ENCODE data around the gene CEP164.
A peak's percentile ranks its signal among the peaks of the same experiment; 100 is the strongest.

CEP164 gene

GRCh38 chr11:117305145-117305544 is 22.5 kb upstream of the CEP164 start:
- Histone ChIP-seq H3K4me1 (ENCODE audit: control insufficient read depth, insufficient read depth, low read length) (no peaks in the 10 kb centered on the region), H3K36me3 (ENCODE audit: control insufficient read depth in 2 of 2, insufficient read depth in 1 of 2, low read length in 2 of 2) (no peaks in the 10 kb centered on the region), H3K9me3 (ENCODE audit: control insufficient read depth, insufficient read depth, low read depth, low read length) (no peaks in the 10 kb centered on the region), H3K27ac (ENCODE audit: extremely low read depth, low read depth, low read length) (no peak overlapping the region), H3K4me3 (ENCODE audit: low read depth, low read length) (no peak overlapping the region)
- TF ChIP-seq EGR2 (tag by site-specific recombination; IDR thresholded peaks at IDR 0.05; ENCODE audit: low read depth) (no peak), ZNF521 (tag by site-specific recombination; IDR thresholded peaks at IDR 0.05) (no peak), SP7 (tag by site-specific recombination; IDR thresholded peaks at IDR 0.05) (no peak), ATF2 (tag by site-specific recombination; IDR thresholded peaks at IDR 0.05; ENCODE audit: low read depth) (no peak), MYNN (tag by site-specific recombination; IDR thresholded peaks at IDR 0.05; ENCODE audit: borderline replicate concordance) (no peak), ZNF26 (tag by site-specific recombination; IDR thresholded peaks at IDR 0.05) (no peak), ZNF335 (tag by site-specific recombination; conservative IDR thresholded peaks at IDR 0.05) (no peak), ZNF449 (tag by site-specific recombination; IDR thresholded peaks at IDR 0.05) (no peak), SALL2 (tag by site-specific recombination; IDR thresholded peaks at IDR 0.05; ENCODE audit: borderline replicate concordance) (no peak), ZNF830 (tag by site-specific recombination; IDR thresholded peaks at IDR 0.05; ENCODE audit: low read depth) (no peak), ZNF514 (tag by site-specific recombination; IDR thresholded peaks at IDR 0.05) (no peak), ZNF555 (tag by site-specific recombination; conservative IDR thresholded peaks at IDR 0.05) (no peak), ZNF37A (tag by site-specific recombination; IDR thresholded peaks at IDR 0.05) (no peak)
- ChIA-PET POLR2A (interaction anchor here (0.7 kb wide), 1 partner anchor 15 kb away, joined by 4 read pairs; no protein-coding TSS in a partner anchor), CTCF (no interaction called here)

GRCh38 chr11:117309310-117309709 is 18.3 kb upstream of the CEP164 start:
- Histone ChIP-seq H3K27ac (ENCODE audit: extremely low read depth, low read depth, low read length) (no peak overlapping the region), H3K36me3 (ENCODE audit: control insufficient read depth in 2 of 2, insufficient read depth in 1 of 2, low read length in 2 of 2) (peaks cover 0 to 6% of the 10 kb centered on the region in 2 experiments; a peak in 1 of 3 replicates), H3K4me3 (ENCODE audit: low read depth, low read length) (no peak overlapping the region), H3K4me1 (ENCODE audit: control insufficient read depth, insufficient read depth, low read length) (no peaks in the 10 kb centered on the region), H3K9me3 (ENCODE audit: control insufficient read depth, insufficient read depth, low read depth, low read length) (no peaks in the 10 kb centered on the region)
- TF ChIP-seq ZSCAN23 (tag by site-specific recombination; IDR thresholded peaks at IDR 0.05) (no peak), ZNF423 (tag by site-specific recombination; IDR thresholded peaks at IDR 0.05) (no peak), WT1 (tag by site-specific recombination; IDR thresholded peaks at IDR 0.05) (0 out of 2 replicates have a peak, but pooled peaks have one; percentile 18), KLF1 (tag by site-specific recombination; IDR thresholded peaks at IDR 0.05) (peak; percentile 91)
- ChIA-PET CTCF (interaction anchor here (1.0 kb wide), 1 partner anchor 518 kb away, joined by 5 read pairs; no protein-coding TSS in a partner anchor), POLR2A (interaction anchor here (0.6 to 1.0 kb wide), 2 partner anchors 23 to 84 kb away, joined by 3 to 4 read pairs; no protein-coding TSS in a partner anchor)

GRCh38 chr11:117313091-117313490 is 14.6 kb upstream of the CEP164 start:
- H3K4me3 ChIP-seq (ENCODE audit: low read depth, low read length), result no peak overlapping the region
- ChIA-PET CTCF (no interaction called here), POLR2A (no interaction called here)
- H3K4me1 ChIP-seq (ENCODE audit: control insufficient read depth, insufficient read depth, low read length), result peaks cover 8% of the 10 kb centered on the region; the same call in 1 of the 2 replicates
- no peaks in the 10 kb centered on the region for H3K9me3 ChIP-seq (ENCODE audit: control insufficient read depth, insufficient read depth, low read depth, low read length)
- no peak overlapping the region for H3K27ac ChIP-seq (ENCODE audit: extremely low read depth, low read depth, low read length)
- peaks cover 0 to 8% of the 10 kb centered on the region in 2 experiments; a peak in 1 of 3 replicates for H3K36me3 ChIP-seq (ENCODE audit: control insufficient read depth in 2 of 2, insufficient read depth in 1 of 2, low read length in 2 of 2)
- TF ChIP-seq ZSCAN4 (tag by site-specific recombination; IDR thresholded peaks at IDR 0.05) (no peak), ZNF280C (tag by site-specific recombination; IDR thresholded peaks at IDR 0.05) (no peak), ZNF777 (tag by site-specific recombination; IDR thresholded peaks at IDR 0.05; ENCODE audit: borderline replicate concordance) (no peak), ZNF26 (tag by site-specific recombination; IDR thresholded peaks at IDR 0.05) (no peak), ZNF311 (tag by site-specific recombination; IDR thresholded peaks at IDR 0.05; ENCODE audit: borderline replicate concordance) (no peak)

Data from HEK293 (cell line).